ENCODE results near the gene NOC2L.

DNA sequence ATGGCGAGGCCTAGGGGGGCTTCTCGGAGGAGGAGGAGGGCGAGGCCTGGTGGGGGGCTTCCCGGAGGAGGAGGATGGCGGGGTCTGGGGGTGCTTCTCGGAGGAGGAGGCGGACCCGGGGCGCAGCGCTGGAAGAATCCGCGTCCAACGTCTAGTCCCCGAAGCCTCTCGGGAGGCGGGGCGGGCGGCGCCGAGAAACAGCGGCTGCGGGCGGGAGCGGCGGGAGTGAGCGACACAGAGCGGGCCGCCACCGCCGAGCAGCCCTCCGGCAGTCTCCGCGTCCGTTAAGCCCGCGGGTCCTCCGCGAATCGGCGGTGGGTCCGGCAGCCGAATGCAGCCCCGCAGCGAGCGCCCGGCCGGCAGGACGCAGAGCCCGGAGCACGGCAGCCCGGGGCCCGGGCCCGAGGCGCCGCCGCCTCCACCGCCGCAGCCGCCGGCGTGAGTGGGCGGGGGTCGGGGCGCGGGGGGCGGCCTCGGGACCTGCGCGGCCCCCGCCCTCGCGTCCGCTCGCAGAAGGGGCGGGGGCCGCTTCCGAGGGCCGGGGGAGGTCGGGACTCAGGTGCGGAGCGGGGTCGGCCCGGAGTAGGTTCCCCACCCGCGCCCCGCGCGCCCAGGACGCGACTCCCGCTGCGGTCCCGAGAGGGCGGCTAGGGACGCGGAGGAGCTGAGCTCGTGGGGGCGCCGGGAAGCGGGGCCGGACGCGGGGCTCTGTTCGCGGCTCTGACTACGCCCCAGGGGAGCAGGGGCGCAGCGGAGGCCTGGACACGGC is 1.5 kb upstream of the NOC2L start, which contains the start of gene KLHL17:
- TF ChIP-seq, protein P1, sequence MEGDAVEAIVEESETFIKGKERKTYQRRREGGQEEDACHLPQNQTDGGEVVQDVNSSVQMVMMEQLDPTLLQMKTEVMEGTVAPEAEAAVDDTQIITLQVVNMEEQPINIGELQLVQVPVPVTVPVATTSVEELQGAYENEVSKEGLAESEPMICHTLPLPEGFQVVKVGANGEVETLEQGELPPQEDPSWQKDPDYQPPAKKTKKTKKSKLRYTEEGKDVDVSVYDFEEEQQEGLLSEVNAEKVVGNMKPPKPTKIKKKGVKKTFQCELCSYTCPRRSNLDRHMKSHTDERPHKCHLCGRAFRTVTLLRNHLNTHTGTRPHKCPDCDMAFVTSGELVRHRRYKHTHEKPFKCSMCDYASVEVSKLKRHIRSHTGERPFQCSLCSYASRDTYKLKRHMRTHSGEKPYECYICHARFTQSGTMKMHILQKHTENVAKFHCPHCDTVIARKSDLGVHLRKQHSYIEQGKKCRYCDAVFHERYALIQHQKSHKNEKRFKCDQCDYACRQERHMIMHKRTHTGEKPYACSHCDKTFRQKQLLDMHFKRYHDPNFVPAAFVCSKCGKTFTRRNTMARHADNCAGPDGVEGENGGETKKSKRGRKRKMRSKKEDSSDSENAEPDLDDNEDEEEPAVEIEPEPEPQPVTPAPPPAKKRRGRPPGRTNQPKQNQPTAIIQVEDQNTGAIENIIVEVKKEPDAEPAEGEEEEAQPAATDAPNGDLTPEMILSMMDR (conservative IDR thresholded peaks at IDR 0.05; ENCODE audit: low read depth, low read length): no peak
- TF ChIP-seq EZH2 (IDR thresholded peaks at IDR 0.05; ENCODE audit: borderline replicate concordance, low read depth, low read length, poor library complexity, severe bottlenecking): no peak
